ENCODE results near the gene ZNF609.

- TF ChIP-seq EZH2 (IDR thresholded peaks at IDR 0.05; ENCODE audit: insufficient read depth, poor library complexity, severe bottlenecking) = no peak
- TF ChIP-seq EZH2phosphoT487 (IDR thresholded peaks at IDR 0.05; ENCODE audit: insufficient read depth, low read depth) = no peak
Measured at GRCh38 chr15:64503197-64503596, 42.8 kb downstream of the ZNF609 start.
